Measurements from ENCODE around the gene SLC17A9.

Gene SLC17A9

GRCh38 chr20:62969939-62970306, 17.4 kb downstream of the SLC17A9 start:
- DNase-seq = no peak

GRCh38 chr20:62970307-62971210, 18.1 kb downstream of the SLC17A9 start:
- no peak for DNase-seq

GRCh38 chr20:62971211-62971949, 18.9 kb downstream of the SLC17A9 start:
- DNase-seq = no peak

GRCh38 chr20:62971950-62972844, 19.7 kb downstream of the SLC17A9 start:
- peak; percentile 86 for DNase-seq

- DNase-seq = no peak
Observed at GRCh38 chr20:62972845-62973745, 20.6 kb downstream of the SLC17A9 start.

- no peak for DNase-seq
Observed at GRCh38 chr20:62975251-62975760, 22.8 kb downstream of the SLC17A9 start.

GRCh38 chr20:62975812-62976508, 23.5 kb downstream of the SLC17A9 start:
- no peak for DNase-seq

- DNase-seq = no peak
Observed at GRCh38 chr20:62976886-62977285, 24.4 kb downstream of the SLC17A9 start.

- peak; percentile 87 for DNase-seq
Observed at GRCh38 chr20:62977613-62978560, 25.4 kb downstream of the SLC17A9 start.

GRCh38 chr20:62978561-62978943, 26.0 kb downstream of the SLC17A9 start:
- no peak for DNase-seq

GRCh38 chr20:62979310-62979709, 26.8 kb downstream of the SLC17A9 start:
- no peak for DNase-seq

- no peak for DNase-seq
Observed at GRCh38 chr20:62979876-62980373, 27.4 kb downstream of the SLC17A9 start.

GRCh38 chr20:62980380-62980960, 28.0 kb downstream of the SLC17A9 start:
- no peak for DNase-seq

GRCh38 chr20:62980970-62981369, 28.5 kb downstream of the SLC17A9 start:
- peak; percentile 37 to 49 for DNase-seq

GRCh38 chr20:62982124-62983075, 29.9 kb downstream of the SLC17A9 start:
- no peak for DNase-seq

- DNase-seq = no peak
Observed at GRCh38 chr20:62983210-62983609, 30.7 kb downstream of the SLC17A9 start.

GRCh38 chr20:62984666-62985443, 32.3 kb downstream of the SLC17A9 start:
- DNase-seq = no peak

All from CD4-positive, alpha-beta T cell treated with Interleukin-1 beta for 1 hour (primary cell).